ENCODE results near the gene HS2ST1.

HS2ST1 gene

DNA sequence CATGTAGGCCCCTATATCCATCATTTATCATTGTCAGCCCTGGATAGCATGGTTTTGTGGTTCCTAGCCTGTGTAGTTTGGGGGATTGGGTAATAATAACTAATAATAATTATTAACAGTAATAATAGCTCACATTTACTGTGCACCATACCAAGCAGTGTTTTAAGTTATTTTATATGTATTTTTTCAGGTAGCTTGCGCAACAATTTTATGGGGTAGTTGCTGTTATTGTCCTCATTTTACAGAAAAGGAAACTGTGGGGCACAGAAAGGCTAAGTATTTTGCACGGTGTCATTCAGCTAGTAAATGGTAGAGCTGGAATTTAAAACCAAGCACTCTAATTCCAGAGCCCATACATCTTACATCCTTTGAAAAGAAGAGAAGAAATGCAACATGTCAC lies 179.8 kb downstream of the HS2ST1 start:
- CTCF ChIA-PET: interaction anchor here (1.0 kb wide), 1 partner anchor 11 kb away, joined by 3 read pairs; no protein-coding TSS in a partner anchor
- Mint-ChIP-seq H3K4me3 (no peak overlapping the region), H3K4me1 (peaks cover 6% of the 10 kb centered on the region), H3K9me3 (no peaks in the 10 kb centered on the region), H3K27me3 (no peaks in the 10 kb centered on the region), H3K36me3 (peaks cover 2% of the 10 kb centered on the region), H3K27ac (no peak overlapping the region)
- no peak for DNase-seq

DNA sequence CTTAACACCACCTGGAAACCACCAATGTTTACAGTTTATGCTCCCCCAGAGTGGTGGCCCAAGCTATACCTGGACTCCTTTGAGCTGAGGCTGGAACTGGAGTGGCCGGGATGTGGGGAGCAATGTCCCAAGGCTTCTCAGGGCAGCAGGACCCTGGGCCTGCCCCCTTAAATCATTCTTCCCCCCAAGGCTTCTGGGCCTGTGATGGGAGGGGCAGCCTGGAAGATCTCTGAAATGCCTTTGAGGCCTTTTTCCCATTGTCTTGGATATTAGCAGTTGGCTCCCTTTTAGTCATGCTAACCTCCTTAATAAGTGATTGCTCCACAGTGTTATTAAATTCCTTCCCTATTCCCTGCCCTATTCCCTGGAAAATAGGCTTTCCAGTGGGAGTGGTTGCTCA lies 185.8 kb downstream of the HS2ST1 start:
- no peaks in the 10 kb centered on the region for H3K4me1 Mint-ChIP-seq
- no peaks in the 10 kb centered on the region for H3K27me3 Mint-ChIP-seq
- H3K4me3 Mint-ChIP-seq: no peak overlapping the region
- CTCF ChIA-PET: no interaction called here
- no peak for DNase-seq
- H3K36me3 Mint-ChIP-seq: peaks cover 13% of the 10 kb centered on the region
- no peak overlapping the region for H3K27ac Mint-ChIP-seq
- peaks cover 4% of the 10 kb centered on the region for H3K9me3 Mint-ChIP-seq

DNA sequence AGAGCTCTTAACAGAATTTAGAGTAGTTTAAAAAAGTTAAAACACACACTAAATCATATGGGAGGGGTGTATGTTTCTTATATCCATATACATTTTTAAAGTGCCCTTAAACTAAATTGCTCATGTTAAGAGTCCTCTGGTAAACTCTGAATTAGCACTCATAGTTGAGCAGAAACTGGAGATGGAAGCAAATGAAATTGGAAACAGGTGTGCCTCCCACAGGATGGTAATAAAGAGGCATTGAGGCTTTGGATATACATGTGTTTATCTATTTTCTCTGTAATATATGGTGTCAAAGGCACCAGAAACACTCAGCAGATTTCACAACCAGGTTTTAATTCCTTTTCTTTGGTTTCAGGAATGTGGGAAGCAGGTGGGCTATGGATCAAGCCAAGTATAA lies 188.6 kb downstream of the HS2ST1 start:
- no peaks in the 10 kb centered on the region for H3K27me3 Mint-ChIP-seq
- H3K36me3 Mint-ChIP-seq: peaks cover 13% of the 10 kb centered on the region
- CTCF ChIA-PET: no interaction called here
- peaks cover 4% of the 10 kb centered on the region for H3K9me3 Mint-ChIP-seq
- H3K4me1 Mint-ChIP-seq: no peaks in the 10 kb centered on the region
- no peak overlapping the region for H3K27ac Mint-ChIP-seq
- no peak overlapping the region for H3K4me3 Mint-ChIP-seq
- no peak for DNase-seq

DNA sequence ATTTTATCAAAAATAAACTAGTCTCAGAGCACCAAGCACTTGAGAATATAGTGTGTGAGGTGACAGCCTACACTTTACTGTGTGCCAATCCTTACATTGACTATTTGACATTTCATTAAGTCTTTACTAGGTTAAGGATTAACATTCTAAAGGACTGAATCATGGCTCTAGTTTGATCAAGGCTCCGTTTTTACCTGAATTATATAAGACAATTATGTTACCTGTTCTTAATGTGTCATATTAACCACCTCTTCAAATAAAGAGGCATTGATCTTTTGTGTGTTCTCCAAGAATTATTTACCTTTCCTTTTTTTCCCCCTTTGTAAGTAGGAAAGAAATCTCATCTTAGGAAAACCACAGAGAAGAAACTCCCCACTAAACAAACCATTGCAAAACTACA lies 189.7 kb downstream of the HS2ST1 start:
- DNase-seq: no peak
- Mint-ChIP-seq H3K4me3 (no peak overlapping the region), H3K36me3 (peaks cover 12% of the 10 kb centered on the region), H3K4me1 (no peaks in the 10 kb centered on the region), H3K9me3 (peaks cover 4% of the 10 kb centered on the region), H3K27ac (no peak overlapping the region), H3K27me3 (no peaks in the 10 kb centered on the region)
- CTCF ChIA-PET: no interaction called here

DNA sequence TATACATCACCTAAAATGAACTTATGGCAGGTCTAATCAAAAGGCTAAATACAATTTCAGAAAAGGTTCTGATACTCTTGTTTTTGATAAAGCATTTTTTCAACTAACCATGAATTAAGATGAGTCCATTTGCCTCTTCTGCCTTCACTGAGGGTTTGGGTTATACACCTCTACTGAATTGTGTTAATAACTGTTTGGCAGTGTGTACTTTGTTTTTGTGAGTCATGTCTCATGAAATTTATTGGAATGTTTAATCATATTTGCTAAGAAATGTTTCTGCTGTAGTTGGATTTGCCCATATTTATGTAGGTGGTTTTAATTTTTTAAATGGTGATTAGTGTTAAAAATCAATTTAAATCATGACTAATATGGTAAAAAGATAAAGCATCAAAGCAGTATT lies 190.5 kb downstream of the HS2ST1 start:
- no peaks in the 10 kb centered on the region for H3K4me1 Mint-ChIP-seq
- no peak overlapping the region for H3K4me3 Mint-ChIP-seq
- CTCF ChIA-PET: no interaction called here
- H3K27me3 Mint-ChIP-seq: no peaks in the 10 kb centered on the region
- no peak overlapping the region for H3K27ac Mint-ChIP-seq
- peaks cover 4% of the 10 kb centered on the region for H3K9me3 Mint-ChIP-seq
- DNase-seq: no peak
- peaks cover 7% of the 10 kb centered on the region for H3K36me3 Mint-ChIP-seq

DNA sequence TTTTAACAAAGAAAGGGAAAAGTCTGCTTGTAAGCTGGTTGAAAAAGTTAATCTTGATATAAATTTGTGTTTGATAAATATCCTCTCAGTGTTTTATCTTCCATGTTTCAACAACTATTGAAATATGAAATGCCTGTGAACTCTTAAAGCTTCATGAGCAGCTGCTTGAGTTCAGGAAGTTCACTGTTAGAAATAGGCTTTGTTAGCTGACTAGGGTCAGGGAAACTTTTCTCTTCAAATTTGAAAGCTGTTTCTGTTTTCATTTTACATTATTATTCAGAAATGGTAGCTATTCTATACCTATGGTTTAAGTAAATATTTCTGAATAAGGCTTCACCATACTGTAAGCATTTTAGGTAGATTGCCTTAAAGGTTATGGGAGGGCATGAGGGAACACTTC lies 191.7 kb downstream of the HS2ST1 start:
- Mint-ChIP-seq H3K36me3 (peaks cover 4% of the 10 kb centered on the region), H3K27me3 (no peaks in the 10 kb centered on the region), H3K4me1 (no peaks in the 10 kb centered on the region), H3K4me3 (no peak overlapping the region), H3K27ac (no peak overlapping the region), H3K9me3 (no peaks in the 10 kb centered on the region)
- CTCF ChIA-PET: interaction anchor here (0.7 kb wide), 1 partner anchor 847 kb away, joined by 3 read pairs; no protein-coding TSS in a partner anchor
- DNase-seq: no peak

DNA sequence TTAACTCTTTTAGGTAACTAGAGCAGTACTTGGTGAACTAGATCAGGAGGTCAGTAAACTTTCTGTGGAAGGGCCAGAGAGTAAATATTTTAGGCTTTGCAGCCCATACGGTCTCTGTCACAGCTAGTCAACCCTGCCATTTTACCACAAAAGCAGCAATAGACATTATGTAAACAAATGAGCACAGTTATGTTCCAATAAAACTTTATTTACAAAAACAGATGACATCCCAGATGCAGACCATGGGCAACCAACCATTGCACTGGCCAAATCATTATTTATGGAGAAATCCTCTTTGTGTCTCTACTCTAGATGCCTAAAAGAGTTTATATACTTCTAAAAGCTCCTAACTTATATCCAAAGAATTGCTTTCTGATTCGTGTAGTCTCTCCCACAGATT lies 192.4 kb downstream of the HS2ST1 start:
- Mint-ChIP-seq H3K4me3 (no peak overlapping the region), H3K27me3 (no peaks in the 10 kb centered on the region), H3K27ac (no peak overlapping the region), H3K9me3 (no peaks in the 10 kb centered on the region), H3K36me3 (no peaks in the 10 kb centered on the region), H3K4me1 (no peaks in the 10 kb centered on the region)
- CTCF ChIA-PET: no interaction called here
- no peak for DNase-seq

DNA sequence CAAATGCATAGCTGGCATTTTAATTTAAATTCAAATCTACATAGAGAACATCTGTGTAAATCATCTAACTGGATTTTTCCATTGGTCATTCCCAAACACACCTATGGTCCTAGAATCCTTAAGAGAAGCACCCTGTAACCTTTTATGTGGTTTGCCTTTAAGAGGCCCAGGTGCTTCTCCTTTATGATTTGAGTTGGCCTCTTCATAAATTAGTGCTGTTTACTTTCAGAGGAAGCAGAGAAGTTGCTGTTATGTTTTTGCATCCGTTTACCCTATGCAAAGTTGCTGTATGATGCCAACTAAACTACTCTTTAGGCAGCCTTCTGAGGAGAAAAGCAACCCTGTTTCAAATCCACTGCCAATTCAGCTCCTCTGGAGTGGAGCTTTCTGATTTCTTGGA lies 193.8 kb downstream of the HS2ST1 start:
- no peaks in the 10 kb centered on the region for H3K36me3 Mint-ChIP-seq
- no peak overlapping the region for H3K4me3 Mint-ChIP-seq
- H3K4me1 Mint-ChIP-seq: no peaks in the 10 kb centered on the region
- no peaks in the 10 kb centered on the region for H3K9me3 Mint-ChIP-seq
- DNase-seq: no peak
- H3K27ac Mint-ChIP-seq: no peak overlapping the region
- no peaks in the 10 kb centered on the region for H3K27me3 Mint-ChIP-seq
- CTCF ChIA-PET: no interaction called here

DNA sequence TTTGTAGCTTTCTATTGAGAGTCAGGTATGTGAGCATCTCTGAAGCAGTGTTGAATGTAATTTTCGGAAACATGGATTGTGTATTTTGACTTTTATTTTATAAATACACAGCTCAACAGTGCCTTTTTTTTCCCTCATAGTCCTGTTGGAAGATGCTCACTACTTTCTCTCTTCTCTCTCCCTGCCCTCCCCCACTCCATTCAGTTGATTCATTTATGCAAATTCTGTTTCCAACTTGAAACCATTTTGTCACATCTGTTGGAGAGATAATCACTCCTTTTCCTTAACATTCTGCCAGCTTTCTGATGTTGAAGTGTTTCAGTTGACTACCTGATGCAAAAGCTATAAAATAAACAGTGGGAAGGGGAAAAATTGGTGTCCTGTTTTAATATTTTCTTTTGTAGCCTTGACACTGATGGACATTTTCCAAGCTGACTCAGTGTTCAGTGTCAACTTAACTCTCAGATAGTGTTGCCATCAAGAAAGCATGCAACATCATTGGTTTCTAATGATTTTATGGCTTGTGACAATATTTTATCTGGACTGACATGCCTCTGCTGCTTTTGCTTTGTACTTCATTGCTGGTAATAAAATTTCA lies 194.5 kb downstream of the HS2ST1 start:
- no peak for DNase-seq
- no peaks in the 10 kb centered on the region for H3K9me3 Mint-ChIP-seq
- no peaks in the 10 kb centered on the region for H3K36me3 Mint-ChIP-seq
- H3K4me3 Mint-ChIP-seq: no peak overlapping the region
- no peaks in the 10 kb centered on the region for H3K27me3 Mint-ChIP-seq
- H3K27ac Mint-ChIP-seq: no peak overlapping the region
- CTCF ChIA-PET: no interaction called here
- no peaks in the 10 kb centered on the region for H3K4me1 Mint-ChIP-seq

DNA sequence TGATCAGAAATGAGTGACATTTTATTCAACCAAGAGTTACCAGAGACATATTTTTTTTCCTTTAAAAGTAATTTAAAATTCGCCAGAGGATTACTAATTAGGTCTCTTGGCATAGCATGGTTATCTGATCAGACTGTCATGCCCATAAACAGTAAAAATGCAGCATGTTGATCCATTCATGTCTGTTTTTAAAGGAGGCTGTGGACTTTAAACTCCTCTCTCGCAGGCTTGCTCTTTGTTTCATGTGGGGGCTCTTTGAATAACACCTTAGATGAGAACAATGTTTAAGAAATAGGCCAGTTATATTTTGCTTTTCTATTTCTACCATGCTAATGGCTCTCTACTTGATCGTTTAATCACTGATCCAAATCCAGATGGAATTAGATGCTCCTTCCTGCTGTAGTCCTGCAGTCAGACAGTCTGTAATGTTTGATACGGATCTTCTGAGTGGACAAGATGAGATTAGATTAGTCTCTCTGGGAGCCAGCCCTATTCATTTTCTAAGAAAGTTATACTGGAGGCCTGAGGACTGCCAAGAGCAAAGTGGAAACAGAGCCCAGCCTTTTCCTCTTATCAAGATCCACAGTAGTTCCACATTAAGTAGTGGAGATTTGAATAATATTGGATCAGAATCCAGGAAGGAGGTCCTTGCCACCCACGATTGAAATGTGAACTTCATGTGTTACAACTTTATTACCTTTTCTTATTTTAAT lies 197.4 kb downstream of the HS2ST1 start:
- no peaks in the 10 kb centered on the region for H3K4me1 Mint-ChIP-seq
- H3K9me3 Mint-ChIP-seq: no peaks in the 10 kb centered on the region
- no peak overlapping the region for H3K27ac Mint-ChIP-seq
- H3K36me3 Mint-ChIP-seq: no peaks in the 10 kb centered on the region
- no peak overlapping the region for H3K4me3 Mint-ChIP-seq
- H3K27me3 Mint-ChIP-seq: no peaks in the 10 kb centered on the region
- CTCF ChIA-PET: no interaction called here
- no peak for DNase-seq

DNA sequence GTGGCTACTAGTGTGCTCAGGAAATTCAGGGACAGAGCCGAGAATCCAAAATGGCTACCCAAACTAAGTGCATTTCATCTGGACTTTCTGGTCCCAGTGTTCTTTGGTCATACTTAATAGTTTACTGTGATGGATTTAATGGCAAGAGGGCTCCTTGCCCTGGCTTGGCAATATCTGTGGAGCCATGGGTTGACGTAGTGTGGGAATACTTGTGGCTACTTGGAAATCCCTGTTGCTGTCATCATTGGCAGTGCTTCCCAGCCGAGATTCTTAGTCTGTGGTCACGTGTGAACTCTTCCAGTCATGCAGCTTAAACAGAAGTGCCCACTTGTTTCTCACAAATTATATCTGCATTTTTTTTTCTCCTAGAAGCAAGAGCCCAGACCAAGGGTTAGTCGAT lies 198.9 kb downstream of the HS2ST1 start:
- Mint-ChIP-seq H3K4me1 (no peaks in the 10 kb centered on the region), H3K27ac (no peak overlapping the region), H3K4me3 (no peak overlapping the region), H3K27me3 (no peaks in the 10 kb centered on the region), H3K9me3 (no peaks in the 10 kb centered on the region), H3K36me3 (no peaks in the 10 kb centered on the region)
- no peak for DNase-seq
- CTCF ChIA-PET: no interaction called here

DNA sequence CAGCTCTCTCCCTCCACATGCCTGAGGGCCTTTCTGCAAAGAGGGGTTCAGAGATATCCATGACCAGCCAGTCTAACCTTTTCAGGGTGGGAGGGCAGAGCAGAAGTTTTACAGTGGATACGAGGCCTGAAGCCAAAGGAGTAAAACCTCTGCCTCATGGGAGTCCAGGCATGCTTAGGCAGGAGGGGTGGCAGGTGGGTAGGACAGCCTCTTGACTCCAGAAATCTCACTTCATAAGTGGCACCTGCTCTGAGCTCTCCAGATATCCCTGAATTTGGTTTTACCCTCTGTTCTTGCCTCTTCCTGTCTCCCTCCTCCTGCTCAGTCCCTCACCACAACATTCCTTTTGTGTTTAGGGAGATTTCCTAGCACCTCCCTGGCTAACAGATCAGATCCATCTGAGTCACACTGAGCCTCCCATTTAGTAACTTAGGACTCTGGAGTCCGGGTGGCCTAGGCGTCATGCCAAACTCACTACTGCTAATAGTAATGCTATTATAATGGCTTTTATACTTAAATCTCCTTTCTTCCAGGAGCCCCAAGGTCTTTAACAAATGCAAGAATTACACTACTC lies 201.0 kb downstream of the HS2ST1 start:
- no peaks in the 10 kb centered on the region for H3K36me3 Mint-ChIP-seq
- no peaks in the 10 kb centered on the region for H3K9me3 Mint-ChIP-seq
- H3K27ac Mint-ChIP-seq: no peak overlapping the region
- CTCF ChIA-PET: interaction anchor here (0.6 kb wide), 1 partner anchor 14 kb away, joined by 3 read pairs; no protein-coding TSS in a partner anchor
- H3K27me3 Mint-ChIP-seq: no peaks in the 10 kb centered on the region
- H3K4me3 Mint-ChIP-seq: no peak overlapping the region
- DNase-seq: no peak
- no peaks in the 10 kb centered on the region for H3K4me1 Mint-ChIP-seq

DNA sequence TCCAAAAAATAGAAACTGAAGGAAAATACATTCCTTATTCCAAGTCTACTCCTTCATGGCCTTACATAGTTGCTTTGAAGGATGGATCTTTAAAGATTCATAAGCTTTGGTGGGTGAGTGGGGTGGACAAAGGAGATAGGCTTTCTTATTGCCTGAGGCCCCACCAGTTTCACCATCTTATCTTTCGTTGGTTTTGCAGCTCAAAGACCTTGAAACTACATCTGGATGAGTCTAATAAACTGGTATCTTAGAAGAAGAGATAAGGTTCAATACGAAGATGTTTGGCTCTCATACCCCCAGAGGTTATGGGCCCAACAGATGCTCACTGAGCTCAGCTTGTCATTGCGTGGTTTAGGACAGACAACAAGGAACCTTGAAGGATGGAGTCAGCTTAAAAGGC lies 201.5 kb downstream of the HS2ST1 start:
- CTCF ChIA-PET: no interaction called here
- DNase-seq: no peak
- Mint-ChIP-seq H3K27ac (no peak overlapping the region), H3K36me3 (no peaks in the 10 kb centered on the region), H3K27me3 (no peaks in the 10 kb centered on the region), H3K4me3 (no peak overlapping the region), H3K4me1 (no peaks in the 10 kb centered on the region), H3K9me3 (no peaks in the 10 kb centered on the region)

DNA sequence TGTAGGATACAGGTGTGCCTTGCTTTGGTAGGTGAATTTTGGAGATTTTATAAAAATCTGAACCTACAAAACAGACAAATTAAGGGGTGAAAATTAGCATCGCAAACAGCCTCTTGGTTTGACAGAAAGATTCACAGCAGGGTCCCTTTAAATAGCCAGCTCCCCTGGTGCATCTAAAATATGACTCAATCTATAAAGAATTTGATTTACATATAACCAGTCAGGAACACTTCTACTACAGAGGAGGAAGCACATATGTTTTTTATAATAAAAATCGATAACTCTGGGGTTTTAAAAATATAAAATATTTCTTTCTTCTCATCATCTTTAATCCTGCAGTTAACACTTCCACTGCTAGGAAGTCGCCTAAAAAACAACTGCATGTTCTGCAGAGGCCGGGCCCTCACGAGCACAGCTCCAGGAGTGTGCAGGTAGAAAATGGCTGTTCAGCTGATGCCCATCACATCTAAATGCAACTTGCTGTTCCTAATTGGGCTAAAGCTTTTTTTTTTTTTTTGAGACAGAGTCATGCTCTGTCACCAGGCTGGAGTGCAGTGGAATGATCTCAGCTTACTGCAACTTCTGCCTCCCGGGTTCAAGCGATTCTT lies 203.4 kb downstream of the HS2ST1 start:
- no peaks in the 10 kb centered on the region for H3K27me3 Mint-ChIP-seq
- no peak overlapping the region for H3K27ac Mint-ChIP-seq
- no peaks in the 10 kb centered on the region for H3K36me3 Mint-ChIP-seq
- no peaks in the 10 kb centered on the region for H3K4me1 Mint-ChIP-seq
- no peak for DNase-seq
- H3K4me3 Mint-ChIP-seq: no peak overlapping the region
- H3K9me3 Mint-ChIP-seq: no peaks in the 10 kb centered on the region
- CTCF ChIA-PET: no interaction called here

Data from activated naive CD4-positive, alpha-beta T cell treated with anti-CD3 and anti-CD28 coated beads, Interleukin-2, amount 10 ng/mL, durations not matched to agents 7 days and 5 days (primary cell).